H1 (cell line): Measurements from ENCODE around the gene TAGLN2.

Experiments
- ASH2L ChIP-seq: fragments of 200-600, 300-600 bp; sonication (generic); IDR thresholded peaks from one replicate; pipeline ENCODE4 v1.7.1; 2017; ENCODE audit warnings: low read length
- CHD1 ChIP-seq: IDR thresholded peaks from 2 replicates; pipeline ENCODE4 v1.6.1; 2012; ENCODE audit warnings: low read depth, low read length, improper control_type of control experiment
- CTCF ChIP-seq, 3 experiments: IDR thresholded peaks; 1 replicate in 2 of 3; 2 replicates in 1 of 3; pipeline versions ENCODE4 v1.5.1 to v1.6.1; 2011; ENCODE audit warnings: low read length in 3 of 3, mild to moderate bottlenecking in 3 of 3, inconsistent platforms in 2 of 3, low read depth in 1 of 3, moderate library complexity in 1 of 3; ENCODE audit not compliant: insufficient read depth in 1 of 3; ENCODE audit errors: control extremely low read depth in 1 of 3
- JUN ChIP-seq: IDR thresholded peaks from 2 replicates; pipeline ENCODE4 v1.6.1; 2011; ENCODE audit warnings: low read depth, mild to moderate bottlenecking, improper control_type of control experiment, low read length
- JUND ChIP-seq: IDR thresholded peaks from 2 replicates; pipeline ENCODE4 v1.6.1; 2011; ENCODE audit warnings: mild to moderate bottlenecking, improper control_type of control experiment, low read length
- NRF1 ChIP-seq: IDR thresholded peaks from 2 replicates; pipeline ENCODE4 v1.6.1; 2011; ENCODE audit warnings: mild to moderate bottlenecking, low read depth, low read length, improper control_type of control experiment
- POLR2A ChIP-seq, 2 experiments: IDR thresholded peaks; 1 replicate in 1 of 2; 2 replicates in 1 of 2; pipeline ENCODE4 v1.6.1; 2011; ENCODE audit warnings: low read depth in 2 of 2, low read length in 2 of 2, mild to moderate bottlenecking in 2 of 2; ENCODE audit errors: control extremely low read depth in 1 of 2
- POLR2AphosphoS5 ChIP-seq: IDR thresholded peaks from 2 replicates; pipeline ENCODE4 v1.6.1; 2011; ENCODE audit warnings: low read depth, low read length
- RXRA ChIP-seq: IDR thresholded peaks from 2 replicates; pipeline ENCODE4 v1.6.1; 2011; ENCODE audit warnings: low read depth, mild to moderate bottlenecking, low read length, moderate library complexity; ENCODE audit not compliant: insufficient read depth
- SIN3A ChIP-seq, 2 experiments: IDR thresholded peaks in 1 of 2; conservative IDR thresholded peaks in 1 of 2; 2 replicates each; pipeline ENCODE4 v1.6.1; 2011 to 2012; ENCODE audit warnings: low read length in 2 of 2, improper control_type of control experiment in 1 of 2, low read depth in 1 of 2, mild to moderate bottlenecking in 1 of 2
- SP2 ChIP-seq: IDR thresholded peaks from 2 replicates; pipeline ENCODE4 v1.6.1; 2012; ENCODE audit warnings: mild to moderate bottlenecking, low read length, inconsistent platforms
- TCF12 ChIP-seq: IDR thresholded peaks from 2 replicates; pipeline ENCODE4 v1.6.1; 2011; ENCODE audit warnings: low read depth, mild to moderate bottlenecking, low read length
- TF ChIP-seq, protein P1 (sequence below): IDR thresholded peaks from 2 replicates; pipeline ENCODE4 v1.6.1; 2012; ENCODE audit warnings: inconsistent platforms
- TF ChIP-seq, protein P2 (sequence below): IDR thresholded peaks from 2 replicates; pipeline ENCODE4 v1.6.1; 2012; ENCODE audit warnings: low read length, inconsistent platforms

GRCh38 chr1:159892944-159893343, 32.4 kb downstream of the TAGLN2 start:
- TF ChIP-seq, protein P1, sequence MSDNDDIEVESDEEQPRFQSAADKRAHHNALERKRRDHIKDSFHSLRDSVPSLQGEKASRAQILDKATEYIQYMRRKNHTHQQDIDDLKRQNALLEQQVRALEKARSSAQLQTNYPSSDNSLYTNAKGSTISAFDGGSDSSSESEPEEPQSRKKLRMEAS = no peak
- no peak for TF ChIP-seq POLR2A (IDR thresholded peaks at IDR 0.05; ENCODE audit: control extremely low read depth in 1 of 2, low read depth in 2 of 2, low read length in 2 of 2)
- TF ChIP-seq POLR2AphosphoS5 = no peak
- no peak for TF ChIP-seq SIN3A (conservative IDR thresholded peaks at IDR 0.05 in 1 of 2, IDR thresholded peaks at IDR 0.05 in 1 of 2; ENCODE audit: low read depth in 1 of 2, low read length in 2 of 2)
- no peak for TF ChIP-seq CHD1
- TF ChIP-seq JUND = no peak
- no peak for TF ChIP-seq NRF1
- TF ChIP-seq CTCF (IDR thresholded peaks at IDR 0.05; ENCODE audit: control extremely low read depth in 1 of 3, insufficient read depth in 1 of 3, low read depth in 1 of 3, low read length in 3 of 3) = peak in 2 of 3 experiments; percentile 14 to 30; a peak in 2 of 4 replicates
- no peak for TF ChIP-seq RXRA
- TF ChIP-seq ASH2L = no peak
- no peak for TF ChIP-seq TCF12
- TF ChIP-seq JUN = no peak
- TF ChIP-seq SP2 = no peak
- TF ChIP-seq, protein P2, sequence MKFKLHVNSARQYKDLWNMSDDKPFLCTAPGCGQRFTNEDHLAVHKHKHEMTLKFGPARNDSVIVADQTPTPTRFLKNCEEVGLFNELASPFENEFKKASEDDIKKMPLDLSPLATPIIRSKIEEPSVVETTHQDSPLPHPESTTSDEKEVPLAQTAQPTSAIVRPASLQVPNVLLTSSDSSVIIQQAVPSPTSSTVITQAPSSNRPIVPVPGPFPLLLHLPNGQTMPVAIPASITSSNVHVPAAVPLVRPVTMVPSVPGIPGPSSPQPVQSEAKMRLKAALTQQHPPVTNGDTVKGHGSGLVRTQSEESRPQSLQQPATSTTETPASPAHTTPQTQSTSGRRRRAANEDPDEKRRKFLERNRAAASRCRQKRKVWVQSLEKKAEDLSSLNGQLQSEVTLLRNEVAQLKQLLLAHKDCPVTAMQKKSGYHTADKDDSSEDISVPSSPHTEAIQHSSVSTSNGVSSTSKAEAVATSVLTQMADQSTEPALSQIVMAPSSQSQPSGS = no peak
